GM10266 (cell line): ENCODE results near the gene FCER1G.
A peak's percentile ranks its signal among the peaks of the same experiment; 100 is the strongest.
"Not testable (repeated sequence)": the region's sequence is repeated elsewhere in the genome, so short reads cannot be mapped to it uniquely, and the experiment has no call there.

ENCODE experiments used
- DNase-seq: peaks from one replicate; pipeline ENCODE4 v3.0.0; 2012; ENCODE audit errors: extremely low spot score
- TF ChIP-seq, protein P1 (sequence below): IDR thresholded peaks from 2 replicates; pipeline ENCODE4 v1.5.1; 2012; ENCODE audit warnings: mild to moderate bottlenecking, low read depth; ENCODE audit not compliant: control insufficient read depth, insufficient read depth; ENCODE audit errors: missing control alignments

Gene FCER1G

GRCh38 chr1:161220002-161220401 is 4.9 kb downstream of the FCER1G start:
- TF ChIP-seq, protein P1, sequence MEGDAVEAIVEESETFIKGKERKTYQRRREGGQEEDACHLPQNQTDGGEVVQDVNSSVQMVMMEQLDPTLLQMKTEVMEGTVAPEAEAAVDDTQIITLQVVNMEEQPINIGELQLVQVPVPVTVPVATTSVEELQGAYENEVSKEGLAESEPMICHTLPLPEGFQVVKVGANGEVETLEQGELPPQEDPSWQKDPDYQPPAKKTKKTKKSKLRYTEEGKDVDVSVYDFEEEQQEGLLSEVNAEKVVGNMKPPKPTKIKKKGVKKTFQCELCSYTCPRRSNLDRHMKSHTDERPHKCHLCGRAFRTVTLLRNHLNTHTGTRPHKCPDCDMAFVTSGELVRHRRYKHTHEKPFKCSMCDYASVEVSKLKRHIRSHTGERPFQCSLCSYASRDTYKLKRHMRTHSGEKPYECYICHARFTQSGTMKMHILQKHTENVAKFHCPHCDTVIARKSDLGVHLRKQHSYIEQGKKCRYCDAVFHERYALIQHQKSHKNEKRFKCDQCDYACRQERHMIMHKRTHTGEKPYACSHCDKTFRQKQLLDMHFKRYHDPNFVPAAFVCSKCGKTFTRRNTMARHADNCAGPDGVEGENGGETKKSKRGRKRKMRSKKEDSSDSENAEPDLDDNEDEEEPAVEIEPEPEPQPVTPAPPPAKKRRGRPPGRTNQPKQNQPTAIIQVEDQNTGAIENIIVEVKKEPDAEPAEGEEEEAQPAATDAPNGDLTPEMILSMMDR = no peak
- no peak for DNase-seq

- TF ChIP-seq, protein P1 = no peak
- no peak for DNase-seq
Observed at GRCh38 chr1:161222175-161223019, 7.3 kb downstream of the FCER1G start.

DNA sequence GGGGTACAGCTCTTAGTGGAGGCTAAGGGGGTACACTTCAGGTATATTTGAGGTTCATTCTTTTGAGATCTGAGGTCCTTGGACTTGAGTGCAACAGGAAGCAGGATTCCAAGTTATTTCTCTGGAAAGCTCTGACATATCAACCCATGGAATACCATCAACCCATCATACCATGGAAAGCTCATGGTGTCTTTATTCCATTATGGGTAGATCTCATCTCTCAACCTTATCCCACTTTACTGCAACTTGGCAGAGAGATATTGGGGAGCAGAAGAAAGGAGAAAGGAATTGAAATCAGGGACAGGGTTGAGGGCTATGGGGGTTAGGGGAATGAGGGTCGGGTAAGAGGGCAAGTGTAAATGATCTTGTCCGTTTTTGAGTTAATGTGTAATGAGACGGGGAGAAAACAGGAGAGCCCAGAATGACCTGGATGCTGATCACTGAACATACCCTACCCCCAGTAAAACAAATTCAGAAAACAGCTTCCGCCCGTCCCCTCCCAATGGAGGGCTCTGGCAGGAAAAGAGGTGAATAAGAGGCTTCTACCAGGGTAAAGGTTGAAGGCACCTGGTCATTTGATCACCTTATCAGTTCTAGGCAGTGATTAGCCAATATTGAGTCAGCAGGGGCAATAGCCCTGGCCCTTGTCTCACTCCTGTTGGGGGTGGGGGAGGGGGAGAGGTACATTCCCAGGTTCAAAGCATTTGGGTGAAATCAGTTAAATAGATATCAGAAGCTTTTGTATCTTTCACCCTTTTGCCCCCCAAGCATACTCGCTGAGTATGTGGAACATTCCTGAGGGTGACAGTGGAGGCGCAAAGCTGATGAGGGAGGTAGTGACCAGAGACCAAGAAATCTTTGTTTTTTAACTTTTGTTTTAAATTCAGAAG is 9.0 kb downstream of the FCER1G start:
- DNase-seq = no peak
- TF ChIP-seq, protein P1 = no peak

- DNase-seq = not testable (repeated sequence)
Observed at GRCh38 chr1:161224695-161225087, 9.6 kb downstream of the FCER1G start.

DNA sequence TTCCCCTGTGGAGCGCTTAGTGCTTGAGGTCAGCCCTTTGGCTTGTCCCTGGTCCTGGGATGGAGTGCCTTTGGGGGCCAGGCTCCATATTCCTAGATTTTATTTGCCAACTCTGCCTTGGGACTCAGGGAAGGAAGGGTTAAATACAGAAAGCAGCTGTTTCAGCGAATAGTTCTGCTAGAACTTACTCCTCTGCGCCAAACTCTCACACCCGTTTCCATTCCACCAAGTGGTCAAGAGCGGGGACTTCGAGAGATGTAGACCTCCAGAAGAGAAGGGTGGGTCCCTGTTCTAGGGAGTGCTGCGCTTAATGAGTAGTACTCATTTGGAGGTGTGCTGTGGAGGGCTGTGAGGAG is 10.1 kb downstream of the FCER1G start:
- DNase-seq = no peak
- TF ChIP-seq, protein P1 = no peak

DNA sequence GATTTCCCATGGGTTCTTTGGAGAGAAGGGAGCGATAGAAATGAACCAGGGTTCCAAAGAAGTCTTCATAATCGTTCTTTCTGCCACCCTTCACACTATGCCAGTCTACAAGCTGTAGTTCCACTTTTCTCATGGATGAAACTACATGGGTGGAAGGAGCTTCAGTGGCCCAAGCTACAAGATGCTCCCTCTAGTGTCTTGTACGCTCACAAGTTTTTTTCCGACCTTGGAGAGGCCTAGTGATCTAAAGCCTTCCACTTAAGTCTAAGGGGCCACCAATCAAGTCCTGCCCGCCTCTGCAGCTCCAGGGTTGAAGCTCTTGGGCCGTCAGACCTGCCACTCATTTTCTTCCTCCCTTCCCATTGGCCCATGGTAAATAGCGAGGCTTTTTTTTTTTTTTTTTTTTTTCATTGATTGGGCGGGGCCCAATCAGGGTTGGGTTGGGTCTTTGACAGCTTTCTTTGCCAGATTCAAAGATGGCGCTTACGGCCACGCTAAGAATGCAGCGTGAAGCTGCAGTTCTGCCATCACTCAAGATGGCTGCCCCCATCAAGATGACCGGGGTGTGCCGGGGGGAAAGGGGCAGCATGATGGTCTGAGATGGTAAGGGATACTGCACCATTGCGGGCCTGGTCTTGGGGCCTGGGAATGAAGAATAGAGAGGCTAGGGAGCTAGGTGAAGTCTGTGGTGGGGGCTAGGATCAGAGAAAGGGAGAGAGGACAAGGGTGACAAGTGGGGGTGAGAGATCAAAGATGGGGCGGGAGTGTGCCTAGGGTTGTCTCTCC is 10.6 kb downstream of the FCER1G start, which contains the start of gene TOMM40L:
Gene TOMM40L, plus strand, starts transcription at position 527 of the 786 bp plus-strand sequence. CDS start 430 bp downstream, outside the sequence.
- DNase-seq = peak; percentile 92
- TF ChIP-seq, protein P1 = peak; percentile 71

GRCh38 chr1:161226320-161226711 is 11.2 kb downstream of the FCER1G start:
- TF ChIP-seq, protein P1 = no peak
- DNase-seq = no peak
